MV-4-11 (cell line): Measurements from ENCODE around the gene KIAA1328.
"Not testable (repeated sequence)": the region's sequence is repeated elsewhere in the genome, so short reads cannot be mapped to it uniquely, and the experiment has no call there.

Experiments used
- DNase-seq: peaks from one replicate; lab custom pipeline; 2025; lab: John Stamatoyannopoulos, UW

The KIAA1328 gene

DNA sequence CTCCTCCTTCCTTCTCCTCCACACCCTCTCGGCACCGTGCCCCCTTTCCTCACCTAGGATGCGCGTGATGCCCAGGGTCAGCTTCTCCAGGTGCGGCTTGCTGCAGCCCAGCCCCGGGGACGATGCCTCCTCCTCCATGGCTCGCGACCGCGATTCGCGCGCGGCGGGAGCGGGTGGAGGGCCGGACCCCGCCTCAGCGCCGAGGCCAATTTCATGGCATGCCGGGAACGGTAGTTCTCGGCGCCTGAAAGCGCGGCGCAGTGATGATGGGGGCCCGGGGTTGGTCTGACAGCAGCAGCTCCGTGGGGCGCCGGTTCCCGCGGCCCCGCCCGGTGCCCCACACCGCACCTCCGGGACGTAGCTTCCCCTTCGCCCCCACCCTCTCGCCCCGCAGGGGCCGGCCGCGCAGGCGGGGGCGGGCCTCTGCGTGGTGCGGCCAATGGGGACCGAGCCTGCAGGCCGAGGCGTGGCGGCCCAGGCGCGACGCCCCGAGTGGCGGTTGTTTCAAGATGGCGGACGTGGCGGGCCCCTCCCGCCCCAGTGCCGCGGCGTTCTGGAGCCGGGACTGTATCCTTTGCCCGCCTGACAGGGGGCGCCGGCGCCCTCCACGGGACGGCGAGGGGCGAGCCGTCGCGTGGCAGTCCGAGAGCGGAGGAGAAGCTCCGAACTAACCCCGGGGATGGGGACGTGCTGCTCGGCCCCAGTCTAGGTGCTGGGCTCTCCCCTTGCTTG is at the start of gene KIAA1328, which contains the start of gene TPGS2:
TSS of gene KIAA1328 (plus strand) at position 498 of the 732 bp plus-strand sequence. CDS start at position 510, 12 bp downstream.
TSS of gene TPGS2 (minus strand) at position 373 of the 732 bp plus-strand sequence. CDS start at position 138, 235 bp downstream.
- peak; percentile 84 for DNase-seq

DNA sequence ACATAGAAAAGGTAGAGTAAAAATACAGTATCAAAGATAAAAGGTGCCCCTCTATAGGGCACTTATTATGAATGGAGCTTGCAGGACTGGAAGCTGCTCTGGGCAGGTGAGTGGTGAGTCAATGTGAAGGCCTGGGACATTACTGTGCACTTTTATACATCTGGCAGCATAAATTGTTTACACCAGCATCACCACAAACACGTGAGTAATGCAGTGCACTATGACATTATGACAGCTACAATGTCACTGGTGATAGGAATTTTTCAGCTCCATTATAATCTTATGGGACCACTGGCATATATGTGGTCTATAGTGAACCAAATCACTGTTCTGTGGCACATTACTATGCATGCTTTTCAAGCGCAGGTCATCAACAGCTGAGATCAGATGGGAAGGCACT is 48.2 kb upstream of the KIAA1328 start:
- DNase-seq = no peak

DNA sequence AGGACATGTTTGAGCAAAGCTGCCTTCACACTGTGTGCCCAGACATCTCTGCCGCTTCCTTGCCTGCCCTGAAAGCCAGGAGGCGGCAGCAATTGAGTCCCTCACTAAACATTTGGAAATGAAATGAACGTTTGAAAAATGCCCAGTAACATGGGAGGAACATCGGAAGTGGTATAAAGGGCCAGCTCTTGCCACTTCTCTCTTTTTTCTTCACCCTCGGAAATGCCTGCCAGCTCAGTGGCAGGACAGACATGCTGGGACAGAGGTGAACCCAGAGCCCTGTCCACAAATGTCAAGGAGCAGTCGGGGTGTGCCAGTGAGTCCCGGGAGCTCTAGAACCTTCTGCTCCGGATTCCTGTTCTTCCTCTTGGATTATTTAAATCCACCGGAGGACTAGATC is 46.2 kb upstream of the KIAA1328 start:
- DNase-seq = peak; percentile 27

DNA sequence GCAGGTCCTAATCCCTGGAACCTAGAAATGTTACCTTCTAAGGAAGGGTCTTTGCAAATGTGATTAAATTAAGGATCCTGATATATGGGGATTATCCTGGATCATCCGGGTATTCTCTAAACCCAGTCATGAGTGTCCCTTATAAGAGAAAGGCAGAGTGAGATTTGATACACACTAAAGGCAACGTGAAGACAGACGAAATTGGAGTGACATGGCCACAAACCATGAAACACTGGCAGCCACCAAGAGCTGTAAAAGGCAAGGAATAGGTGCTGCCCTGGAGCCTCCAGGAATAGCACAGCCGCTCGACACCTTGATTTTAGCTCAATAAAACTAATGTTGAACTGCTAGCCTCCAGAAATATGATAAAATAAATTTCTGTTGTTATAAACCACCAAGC is 45.1 kb upstream of the KIAA1328 start:
- no peak for DNase-seq

DNA sequence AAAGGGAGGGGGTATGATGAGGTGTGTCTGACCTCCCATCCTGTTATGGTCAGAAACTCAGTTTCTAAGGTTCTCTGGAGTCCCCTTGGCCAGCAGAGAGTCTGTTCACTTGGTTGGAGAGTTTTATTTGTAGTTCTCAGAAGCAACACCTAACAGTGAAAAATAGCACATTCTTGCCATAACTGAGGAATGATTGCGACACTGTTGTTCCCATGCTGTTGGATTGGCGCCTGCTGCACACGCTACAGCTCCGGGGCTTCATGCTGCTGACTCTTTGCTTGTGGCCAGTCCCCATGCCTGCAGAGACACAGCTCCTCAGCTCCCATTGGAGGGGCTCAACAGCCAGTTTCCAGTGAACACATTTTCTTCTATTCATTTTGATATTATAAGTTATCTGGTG is 42.2 kb upstream of the KIAA1328 start:
- no peak for DNase-seq

DNA sequence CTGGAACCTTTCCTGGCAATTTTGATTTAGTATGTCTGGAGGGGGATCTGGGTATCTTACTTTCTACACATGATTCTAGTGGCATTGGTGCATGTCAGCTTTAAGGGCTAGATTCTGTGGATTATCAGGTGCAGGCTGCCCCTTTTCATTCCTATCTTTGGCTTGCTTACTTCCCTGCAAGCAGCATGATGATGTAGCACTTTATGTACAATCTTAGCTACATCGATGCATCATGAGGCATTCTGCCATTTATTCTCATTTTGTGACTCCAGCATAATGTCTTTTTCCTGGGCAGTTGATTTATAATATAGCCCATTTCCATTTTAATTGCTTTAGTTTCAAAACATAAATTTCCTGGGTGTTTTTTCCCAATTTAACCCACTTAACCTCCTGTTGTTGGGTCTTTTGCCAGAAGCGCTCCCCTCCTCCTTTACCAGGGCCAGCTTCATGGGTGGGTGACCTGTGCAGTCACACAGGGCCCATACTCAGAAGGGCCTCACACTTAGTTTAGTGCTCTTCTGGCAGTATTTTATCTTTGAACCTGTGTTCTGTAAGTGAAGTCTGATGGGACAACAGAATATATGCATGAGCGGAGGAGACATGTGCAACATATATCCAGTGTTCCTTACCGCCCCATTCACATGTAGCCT is 36.2 kb upstream of the KIAA1328 start:
- no peak for DNase-seq

DNA sequence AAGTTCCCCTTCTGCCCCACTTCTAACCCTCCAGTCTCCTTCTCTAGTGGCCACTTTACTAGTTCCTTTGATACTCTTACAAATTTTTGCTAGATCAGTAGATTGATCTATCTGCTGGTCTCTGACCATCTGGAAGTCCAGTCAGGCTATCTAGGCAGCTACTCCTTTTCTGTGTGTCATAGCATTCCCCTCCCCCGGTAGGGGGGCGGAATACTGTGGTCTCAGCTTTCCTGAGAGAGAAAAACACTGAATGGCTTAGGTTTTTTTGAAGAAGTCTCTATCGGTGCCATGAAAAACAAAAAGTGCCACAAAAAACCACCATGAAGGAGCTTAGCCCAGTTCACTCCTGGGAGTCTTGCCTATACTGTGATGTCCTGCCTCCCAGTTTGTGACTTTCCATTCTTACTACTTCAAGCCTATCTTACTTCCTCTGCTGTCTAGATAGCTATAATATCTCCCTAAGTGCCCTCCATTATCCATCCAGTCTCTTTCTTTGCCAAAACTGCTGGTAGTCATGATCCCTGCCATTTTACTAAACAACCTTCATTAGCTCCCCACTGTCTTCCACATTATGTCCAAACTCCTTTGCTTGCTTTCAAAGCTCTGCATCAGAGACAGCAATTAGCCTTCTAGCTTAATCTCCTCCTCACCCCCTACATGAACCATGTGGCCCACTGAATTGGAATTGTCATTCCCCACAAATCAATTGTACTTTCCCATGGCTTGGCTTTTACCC is 30.0 kb upstream of the KIAA1328 start:
- DNase-seq = no peak

DNA sequence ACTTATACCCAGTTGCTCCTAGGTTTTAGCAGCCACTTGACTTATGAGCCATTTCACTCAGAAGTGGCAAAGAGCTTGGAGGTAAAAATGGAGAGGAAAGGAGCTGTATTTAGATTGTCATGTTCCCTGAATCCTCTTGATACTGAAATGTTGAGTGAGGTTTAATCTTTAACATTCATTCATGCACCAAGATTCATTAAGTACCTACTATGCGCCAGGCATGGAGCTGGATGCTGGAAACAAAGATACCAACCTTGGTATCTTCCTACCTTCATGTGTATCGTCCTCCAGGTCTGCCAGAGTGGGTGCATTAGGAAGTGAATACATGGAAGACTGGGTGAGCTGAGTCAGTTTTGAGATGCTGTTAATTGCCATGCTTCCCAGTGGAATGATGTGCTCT is 23.8 kb upstream of the KIAA1328 start:
- no peak for DNase-seq

DNA sequence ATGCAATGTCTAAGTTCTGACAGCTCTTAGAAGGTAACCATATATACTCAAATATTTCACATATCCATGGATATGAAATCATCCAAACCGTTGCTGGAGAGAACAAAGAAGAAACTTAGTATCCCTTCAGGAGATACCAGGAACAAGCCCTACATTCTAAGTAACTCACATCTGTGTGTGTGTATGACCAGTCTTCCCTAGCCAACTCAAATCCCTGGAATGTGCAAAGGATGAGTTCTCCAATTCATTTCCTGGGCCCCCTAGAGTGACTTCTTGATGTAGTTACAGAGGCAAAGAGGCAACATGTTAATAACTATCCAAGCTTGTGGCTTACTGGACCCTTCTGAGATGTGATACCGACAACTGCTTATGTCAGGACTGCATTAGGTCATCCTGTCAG is 20.2 kb upstream of the KIAA1328 start:
- no peak for DNase-seq

DNA sequence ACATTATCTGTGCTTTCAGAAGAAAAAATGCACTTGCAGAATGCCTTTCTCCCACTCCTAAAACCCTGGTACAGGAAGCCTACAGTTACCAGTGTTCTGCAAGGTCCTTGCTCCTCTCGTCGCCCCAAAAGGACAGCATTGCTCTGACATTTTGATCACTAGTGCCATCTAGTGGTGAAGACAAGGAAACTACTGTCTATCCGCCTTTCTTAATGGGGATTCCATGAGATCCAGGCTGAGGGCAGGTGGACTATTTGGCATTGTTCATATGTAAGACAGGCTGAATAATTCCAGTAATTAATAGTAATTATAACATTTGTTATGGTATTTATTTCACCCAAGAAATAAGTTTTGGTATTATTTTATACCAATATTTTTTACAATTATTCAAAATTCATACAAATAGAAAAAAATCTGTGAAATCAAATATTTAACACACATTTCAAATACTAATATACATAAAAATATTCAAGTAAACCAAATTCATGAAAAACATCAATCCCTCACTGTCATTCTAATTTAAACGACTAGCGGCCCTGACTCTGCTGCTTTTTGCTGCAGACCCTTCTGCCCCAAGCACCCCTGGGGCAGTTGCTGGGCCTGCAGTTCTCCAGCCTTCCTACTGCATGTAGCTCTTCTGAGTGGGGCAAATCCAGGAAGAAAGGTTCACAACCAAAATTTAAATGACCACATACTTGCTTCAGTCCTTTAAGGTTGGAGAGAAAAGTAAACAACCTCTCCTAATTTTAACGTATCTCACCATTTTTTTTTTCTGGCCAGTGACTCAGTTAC is 19.1 kb upstream of the KIAA1328 start:
- DNase-seq = peak; percentile 69

DNA sequence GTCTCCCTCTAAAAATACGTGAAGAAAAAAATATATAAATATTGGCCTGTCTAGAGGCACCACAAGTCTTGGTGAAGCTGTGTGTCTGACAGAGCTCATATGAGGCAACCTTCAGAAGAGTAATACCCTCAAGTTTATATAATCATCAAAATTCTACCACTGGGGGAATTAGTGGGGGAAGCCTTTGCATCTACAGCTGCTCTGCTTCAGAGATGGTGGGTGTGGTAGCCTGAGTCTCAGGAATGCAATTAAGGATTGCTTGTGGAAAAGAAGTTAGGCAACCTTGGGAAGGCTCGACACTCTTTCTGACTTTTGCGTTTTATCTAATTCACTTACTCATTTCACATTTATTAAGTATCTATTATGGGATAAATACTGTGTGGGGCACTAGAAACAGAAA is 17.5 kb upstream of the KIAA1328 start:
- no peak for DNase-seq

DNA sequence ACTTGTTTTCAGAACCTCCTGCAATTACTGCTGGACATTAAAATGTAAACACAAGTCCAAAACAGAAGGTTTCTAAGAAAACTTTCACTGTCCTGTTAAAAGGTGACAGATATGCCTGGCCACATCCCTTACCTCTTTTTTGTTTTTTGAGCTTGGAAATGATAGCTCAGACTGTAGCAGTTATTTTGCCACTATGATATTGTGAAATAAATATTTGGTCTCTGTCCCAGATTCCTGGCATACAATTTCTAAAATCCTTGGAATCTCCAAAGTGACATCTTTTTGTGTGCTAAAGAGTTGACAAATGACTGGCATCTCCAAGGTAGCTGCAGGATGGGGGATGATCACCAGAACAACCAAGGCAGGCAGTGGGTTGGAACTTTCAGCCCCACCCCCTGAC is 17.0 kb upstream of the KIAA1328 start:
- DNase-seq = no peak

DNA sequence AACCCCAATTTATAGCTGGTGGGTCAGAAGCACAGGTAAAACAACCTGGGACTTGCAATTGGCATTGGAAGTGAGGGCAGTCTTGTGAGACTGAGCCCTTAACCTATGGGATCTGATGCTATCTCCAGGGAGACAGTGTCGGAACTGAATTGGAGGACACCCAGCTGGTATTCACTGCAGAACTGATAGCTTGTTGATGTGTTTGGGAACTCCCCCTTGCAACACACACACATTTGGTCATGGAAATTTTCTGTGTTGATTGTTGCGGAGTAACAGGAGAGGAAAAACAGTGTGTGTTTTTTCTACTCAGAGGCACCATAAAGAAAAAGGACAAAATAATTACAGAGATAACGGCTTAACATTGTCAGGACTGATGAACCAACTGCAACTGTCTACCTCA is 16.2 kb upstream of the KIAA1328 start:
- DNase-seq = no peak

DNA sequence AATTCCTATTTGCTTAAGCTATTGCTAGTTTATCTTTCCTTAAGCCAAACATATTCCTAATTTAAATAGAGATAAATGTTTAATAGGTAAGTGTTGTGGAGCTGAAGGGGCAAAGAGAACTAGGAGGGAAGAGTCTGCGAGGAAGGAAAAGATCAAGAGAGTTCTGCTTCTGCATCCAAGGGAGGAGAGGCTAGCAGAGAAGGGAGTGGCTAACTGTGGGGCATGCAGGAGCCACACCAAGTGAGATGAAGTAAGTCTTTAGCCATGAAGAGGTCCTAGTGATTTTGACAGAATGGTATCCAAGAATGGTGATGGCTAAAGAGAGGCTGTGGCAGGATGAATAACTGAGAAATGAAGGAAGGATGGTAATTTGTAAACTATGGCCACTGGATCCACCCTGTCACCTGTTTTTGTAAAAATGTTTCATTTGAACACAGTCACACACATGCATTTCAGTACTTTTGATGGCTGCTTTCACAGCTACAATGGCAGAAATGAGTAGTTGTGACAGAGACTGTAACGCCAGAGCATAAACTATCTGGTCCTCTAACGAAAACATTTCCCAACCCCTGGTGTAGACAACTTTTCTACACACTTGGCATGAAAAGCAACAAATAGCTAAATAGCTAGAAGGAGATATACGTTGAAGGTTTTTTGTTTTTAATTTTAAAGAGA is 15.7 kb upstream of the KIAA1328 start:
- no peak for DNase-seq

DNA sequence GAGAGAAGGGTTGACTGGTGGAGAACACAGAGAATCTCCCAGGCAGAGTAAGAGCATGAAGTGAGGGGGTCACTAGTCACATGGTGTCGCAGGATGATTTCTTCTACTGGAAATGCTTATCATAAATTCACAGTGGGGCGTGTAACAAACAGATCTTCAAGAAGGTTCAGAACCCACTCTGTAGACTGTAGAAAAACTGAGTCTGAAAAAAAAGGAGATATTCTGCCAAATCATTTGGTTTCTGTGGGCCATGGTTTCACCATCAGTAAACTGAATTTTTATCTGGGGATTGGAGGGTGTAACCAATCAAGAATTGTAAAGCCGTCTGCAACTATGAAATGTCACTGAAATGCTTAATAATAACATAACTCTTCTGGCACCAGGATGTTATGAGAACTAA is 15.1 kb upstream of the KIAA1328 start:
- no peak for DNase-seq

DNA sequence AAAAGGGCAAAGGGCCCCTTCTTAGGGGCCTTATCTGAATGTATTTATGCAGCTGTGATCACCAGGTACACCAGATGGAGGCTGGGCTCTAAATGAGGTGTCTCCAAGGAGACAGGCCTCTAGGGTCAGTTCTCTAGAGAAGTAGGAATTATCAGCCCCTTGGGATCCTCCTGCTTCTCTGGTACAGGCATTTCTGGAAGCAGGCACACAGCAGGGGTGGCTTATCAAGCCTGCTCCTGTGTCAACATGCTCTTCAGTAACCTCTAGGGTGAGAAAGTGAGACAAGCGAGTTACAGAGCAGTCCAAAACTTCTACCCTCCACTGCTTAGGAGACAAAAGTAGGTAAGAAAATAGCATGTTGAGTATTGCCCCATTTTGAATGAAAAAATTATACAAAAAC is 13.9 kb upstream of the KIAA1328 start:
- no peak for DNase-seq

DNA sequence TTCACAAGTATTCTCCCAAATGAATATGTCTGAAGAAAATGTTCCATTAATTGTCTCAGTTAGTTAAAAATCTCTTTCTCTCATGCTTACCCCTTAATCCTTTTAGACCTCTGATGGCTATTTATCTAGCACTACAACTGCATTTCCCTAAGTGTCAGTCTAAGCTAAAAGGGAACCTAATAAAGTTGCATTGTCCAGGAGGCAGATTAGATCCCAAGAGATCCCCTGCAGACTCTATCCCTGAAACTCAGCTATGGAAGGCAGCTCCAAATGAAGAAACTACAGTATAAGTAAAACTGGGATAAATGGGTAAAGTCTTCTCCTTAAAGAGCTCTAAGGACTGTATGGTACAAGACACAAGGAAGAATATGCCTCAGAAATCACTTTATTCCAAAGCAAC is 12.8 kb upstream of the KIAA1328 start:
- DNase-seq = not testable (repeated sequence)

DNA sequence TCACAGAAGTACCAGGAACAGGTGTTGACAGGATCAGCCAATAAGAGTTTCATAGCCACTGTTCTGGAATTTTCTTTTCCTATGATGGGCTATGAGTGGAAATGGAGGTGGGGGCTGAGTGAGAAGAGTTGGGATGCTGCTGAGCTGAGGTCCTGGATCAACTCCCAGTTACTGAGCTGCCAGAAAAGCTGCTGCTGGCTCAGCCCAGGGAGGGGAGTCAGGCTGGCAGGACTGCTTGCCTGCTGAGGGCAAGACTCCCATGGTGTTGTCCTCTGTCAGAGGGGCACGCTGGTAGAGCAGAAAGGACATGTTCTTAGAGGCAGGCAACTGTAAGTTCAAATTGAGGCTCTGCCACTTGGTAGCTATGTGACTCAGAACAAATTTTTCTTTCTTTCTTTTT is 11.9 kb upstream of the KIAA1328 start:
- DNase-seq = no peak

DNA sequence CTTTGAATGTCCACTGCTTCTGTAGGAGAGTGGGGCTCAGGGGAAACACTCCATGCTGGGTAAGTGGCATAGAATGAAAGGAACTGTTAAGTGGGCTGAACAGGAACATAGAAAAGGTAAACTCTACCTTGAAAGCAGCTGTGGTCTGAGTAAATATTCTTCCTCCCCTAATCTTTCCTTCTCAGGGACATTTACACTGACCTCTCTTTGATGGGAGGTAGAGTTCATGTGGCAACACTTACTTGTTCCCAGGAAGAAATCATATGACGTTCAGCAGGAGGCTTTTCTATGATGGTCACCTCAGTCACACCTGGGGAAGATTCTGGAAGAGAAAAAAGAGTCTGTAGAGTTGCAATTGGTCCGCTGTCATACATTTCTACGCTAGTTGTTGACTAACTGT is 10.3 kb upstream of the KIAA1328 start:
- DNase-seq = no peak

DNA sequence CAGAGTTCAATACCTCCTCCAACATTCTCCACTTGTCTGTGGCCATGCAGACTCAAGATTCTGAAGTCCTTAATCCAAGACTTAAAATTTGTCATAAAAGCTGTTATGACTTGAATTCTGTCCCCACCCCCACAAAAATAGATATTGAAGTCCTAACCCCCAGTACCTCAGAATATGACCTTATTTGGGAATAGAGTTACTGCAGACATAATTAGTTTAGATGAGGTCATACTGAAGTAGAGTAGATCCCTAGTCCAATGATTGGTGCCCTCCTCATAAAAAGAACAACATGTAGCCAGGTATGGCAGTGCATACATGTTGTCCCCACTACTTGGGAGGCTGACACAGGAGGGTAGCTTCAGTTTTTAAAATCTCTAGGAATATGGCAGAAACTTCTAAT is 9.3 kb upstream of the KIAA1328 start:
- no peak for DNase-seq

DNA sequence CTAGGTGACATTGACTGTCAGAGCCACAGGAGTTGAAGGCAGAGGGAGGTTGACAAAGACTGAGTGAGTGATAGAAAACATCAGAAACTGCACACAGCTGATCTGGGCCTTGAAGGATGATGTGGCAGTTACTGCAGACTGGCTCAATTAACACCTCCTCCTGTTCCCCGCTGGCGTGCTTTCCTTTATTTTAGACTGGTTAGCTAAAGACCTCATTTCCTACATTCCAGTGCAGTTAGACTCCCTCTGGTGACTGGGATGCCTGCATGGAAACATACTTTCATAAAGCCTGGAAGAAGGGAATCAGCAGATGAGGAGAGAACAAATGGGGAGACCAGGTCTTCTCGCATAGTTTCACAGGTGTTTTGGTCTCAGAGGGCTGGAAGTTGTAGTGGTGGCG is 7.2 kb upstream of the KIAA1328 start:
- DNase-seq = no peak

DNA sequence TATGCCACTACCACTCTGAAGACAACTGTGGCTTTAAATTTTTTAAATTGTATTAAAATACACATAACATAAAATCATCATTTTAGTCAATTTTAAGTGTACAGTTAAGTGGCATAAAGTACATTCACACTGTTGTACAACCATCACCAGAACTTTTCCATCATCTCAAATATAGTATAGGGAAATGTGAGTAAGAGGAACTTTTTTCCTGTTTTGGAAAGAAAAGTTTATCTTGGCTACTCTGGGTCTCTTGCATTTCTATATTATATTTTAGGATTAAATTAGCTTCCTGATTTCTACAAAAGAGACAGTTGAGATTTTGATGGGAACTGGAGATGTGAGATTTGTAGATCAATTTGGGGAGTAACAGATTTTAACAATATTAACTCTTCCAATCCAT is 3.4 kb upstream of the KIAA1328 start:
- no peak for DNase-seq
